ENCODE data around the gene ME3.

DNA sequence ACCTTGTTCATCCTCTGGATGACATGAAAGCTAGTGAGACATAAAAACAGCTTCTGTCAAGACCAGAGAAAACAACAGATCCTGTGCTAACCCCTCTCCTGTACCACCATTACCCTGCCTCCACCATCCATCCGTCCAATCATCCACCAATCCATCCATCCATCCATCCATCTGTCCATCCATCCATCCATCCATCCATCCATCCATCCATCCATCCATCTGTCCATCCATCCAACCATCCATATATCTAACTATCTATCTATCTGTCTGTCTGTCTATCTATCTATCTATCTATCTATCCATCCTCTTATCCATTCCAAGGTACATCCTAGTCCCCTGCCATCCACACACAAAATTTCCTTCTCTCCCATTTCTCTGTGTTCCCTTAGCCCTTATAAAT lies 46.6 kb upstream of the ME3 start:
- TF ChIP-seq, protein P1, sequence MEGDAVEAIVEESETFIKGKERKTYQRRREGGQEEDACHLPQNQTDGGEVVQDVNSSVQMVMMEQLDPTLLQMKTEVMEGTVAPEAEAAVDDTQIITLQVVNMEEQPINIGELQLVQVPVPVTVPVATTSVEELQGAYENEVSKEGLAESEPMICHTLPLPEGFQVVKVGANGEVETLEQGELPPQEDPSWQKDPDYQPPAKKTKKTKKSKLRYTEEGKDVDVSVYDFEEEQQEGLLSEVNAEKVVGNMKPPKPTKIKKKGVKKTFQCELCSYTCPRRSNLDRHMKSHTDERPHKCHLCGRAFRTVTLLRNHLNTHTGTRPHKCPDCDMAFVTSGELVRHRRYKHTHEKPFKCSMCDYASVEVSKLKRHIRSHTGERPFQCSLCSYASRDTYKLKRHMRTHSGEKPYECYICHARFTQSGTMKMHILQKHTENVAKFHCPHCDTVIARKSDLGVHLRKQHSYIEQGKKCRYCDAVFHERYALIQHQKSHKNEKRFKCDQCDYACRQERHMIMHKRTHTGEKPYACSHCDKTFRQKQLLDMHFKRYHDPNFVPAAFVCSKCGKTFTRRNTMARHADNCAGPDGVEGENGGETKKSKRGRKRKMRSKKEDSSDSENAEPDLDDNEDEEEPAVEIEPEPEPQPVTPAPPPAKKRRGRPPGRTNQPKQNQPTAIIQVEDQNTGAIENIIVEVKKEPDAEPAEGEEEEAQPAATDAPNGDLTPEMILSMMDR (IDR thresholded peaks at IDR 0.05): no peak
- TF ChIP-seq POLR2A (IDR thresholded peaks at IDR 0.05): no peak
